T-helper 22 cell (primary cell): ENCODE measurements around the gene ADCY5.

ENCODE experiments used
- DNase-seq: peaks from one replicate; pipeline ENCODE4 v3.0.0-alpha.2; 2020; ENCODE audit warnings: low read depth

The ADCY5 gene

GRCh38 chr3:123367467-123368154, 81.3 kb downstream of the ADCY5 start:
- DNase-seq: no peak

GRCh38 chr3:123365450-123366143, 83.3 kb downstream of the ADCY5 start:
- no peak for DNase-seq

GRCh38 chr3:123361071-123361470, 87.8 kb downstream of the ADCY5 start:
- no peak for DNase-seq

- no peak for DNase-seq
These were observed 91.6 kb downstream of the ADCY5 start for GRCh38 chr3:123357275-123357674.

- no peak for DNase-seq
These were observed 95.0 kb downstream of the ADCY5 start for GRCh38 chr3:123353850-123354233.

GRCh38 chr3:123353227-123353849, 95.6 kb downstream of the ADCY5 start:
- DNase-seq: no peak

- DNase-seq: no peak
These were observed 96.7 kb downstream of the ADCY5 start for GRCh38 chr3:123352134-123352554.

GRCh38 chr3:123351501-123351900, 97.4 kb downstream of the ADCY5 start:
- DNase-seq: no peak

- no peak for DNase-seq
These were observed 97.9 kb downstream of the ADCY5 start for GRCh38 chr3:123350971-123351370.

- no peak for DNase-seq
These were observed 99.1 kb downstream of the ADCY5 start for GRCh38 chr3:123349566-123350435.

- no peak for DNase-seq
These were observed 99.7 kb downstream of the ADCY5 start for GRCh38 chr3:123349201-123349535.

- no peak for DNase-seq
These were observed 100.3 kb downstream of the ADCY5 start for GRCh38 chr3:123348471-123349200.

GRCh38 chr3:123347691-123348264, 101.1 kb downstream of the ADCY5 start:
- DNase-seq: no peak

GRCh38 chr3:123347205-123347604, 101.7 kb downstream of the ADCY5 start:
- no peak for DNase-seq

- DNase-seq: no peak
These were observed 102.9 kb downstream of the ADCY5 start for GRCh38 chr3:123346021-123346420.

GRCh38 chr3:123344907-123345594, 103.8 kb downstream of the ADCY5 start:
- no peak for DNase-seq

- DNase-seq: no peak
These were observed 104.5 kb downstream of the ADCY5 start for GRCh38 chr3:123344175-123344906.

- no peak for DNase-seq
These were observed 105.4 kb downstream of the ADCY5 start for GRCh38 chr3:123343296-123344174.

GRCh38 chr3:123342631-123343080, 106.2 kb downstream of the ADCY5 start:
- DNase-seq: no peak
